ENCODE data around the gene MAP3K8.

DNA sequence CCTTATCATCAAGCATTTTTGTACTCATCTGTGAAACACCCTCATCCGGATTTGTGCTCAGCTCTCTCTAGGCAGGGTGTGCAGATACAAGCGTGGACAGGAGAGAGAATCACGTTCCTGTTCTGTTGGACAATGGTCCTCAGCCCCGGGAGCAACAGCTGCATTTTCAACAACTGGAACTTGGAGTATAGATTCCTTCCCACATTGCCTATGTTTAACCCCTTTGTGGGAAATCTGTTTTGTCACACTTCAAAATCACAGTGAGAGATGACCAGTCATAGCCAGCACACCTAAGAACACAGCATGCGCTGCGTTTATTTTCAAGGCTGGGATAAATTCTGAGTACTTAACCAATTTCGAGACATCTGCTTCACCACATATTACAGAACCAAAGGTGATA lies 32.5 kb downstream of the MAP3K8 start:
- TF ChIP-seq EZH2 (IDR thresholded peaks at IDR 0.05; ENCODE audit: insufficient read depth, poor library complexity, severe bottlenecking) (no peak), EZH2phosphoT487 (IDR thresholded peaks at IDR 0.05; ENCODE audit: insufficient read depth, low read depth) (no peak)
